ENCODE measurements around the gene H2BW1.

- no peak for TF ChIP-seq CTCF (IDR thresholded peaks at IDR 0.05)
- TF ChIP-seq POLR2A (IDR thresholded peaks at IDR 0.05): no peak
Measured at GRCh38 chrX:104018126-104018525, 4.6 kb upstream of the H2BW1 start.

Measured in testis (tissue), 2 donors.